GM12891 (cell line): ENCODE measurements around the gene MYL11.

Experiments
- PAX5 ChIP-seq: IDR thresholded peaks from 2 replicates; pipeline ENCODE4 v1.6.1; 2011; ENCODE audit warnings: low read length, moderate library complexity, mild to moderate bottlenecking; ENCODE audit not compliant: insufficient read depth, severe bottlenecking
- POLR2A ChIP-seq: IDR thresholded peaks from 2 replicates; pipeline ENCODE4 v1.6.1; 2011; ENCODE audit warnings: low read depth, low read length, control low read depth
- POLR2AphosphoS5 ChIP-seq: IDR thresholded peaks from 2 replicates; pipeline ENCODE4 v1.6.1; 2011; ENCODE audit warnings: low read depth, low read length, control low read depth
- SPI1 ChIP-seq: IDR thresholded peaks from 2 replicates; pipeline ENCODE4 v1.6.1; 2011; ENCODE audit warnings: low read depth, low read length, control low read depth

GRCh38 chr16:30355954-30356308 lies 18.7 kb upstream of the MYL11 start:
- TF ChIP-seq POLR2AphosphoS5 (no peak), POLR2A (no peak), SPI1 (no peak), PAX5 (no peak)
